ENCODE data around the gene MT1M. TPM values are rescaled to one million over a fixed set of nuclear protein-coding genes. Genes with fewer than 3 reads are reported as not detected.

The MT1M gene
- total RNA-seq, 1 experiment from 2014 or later: 1.8 TPM

DNA sequence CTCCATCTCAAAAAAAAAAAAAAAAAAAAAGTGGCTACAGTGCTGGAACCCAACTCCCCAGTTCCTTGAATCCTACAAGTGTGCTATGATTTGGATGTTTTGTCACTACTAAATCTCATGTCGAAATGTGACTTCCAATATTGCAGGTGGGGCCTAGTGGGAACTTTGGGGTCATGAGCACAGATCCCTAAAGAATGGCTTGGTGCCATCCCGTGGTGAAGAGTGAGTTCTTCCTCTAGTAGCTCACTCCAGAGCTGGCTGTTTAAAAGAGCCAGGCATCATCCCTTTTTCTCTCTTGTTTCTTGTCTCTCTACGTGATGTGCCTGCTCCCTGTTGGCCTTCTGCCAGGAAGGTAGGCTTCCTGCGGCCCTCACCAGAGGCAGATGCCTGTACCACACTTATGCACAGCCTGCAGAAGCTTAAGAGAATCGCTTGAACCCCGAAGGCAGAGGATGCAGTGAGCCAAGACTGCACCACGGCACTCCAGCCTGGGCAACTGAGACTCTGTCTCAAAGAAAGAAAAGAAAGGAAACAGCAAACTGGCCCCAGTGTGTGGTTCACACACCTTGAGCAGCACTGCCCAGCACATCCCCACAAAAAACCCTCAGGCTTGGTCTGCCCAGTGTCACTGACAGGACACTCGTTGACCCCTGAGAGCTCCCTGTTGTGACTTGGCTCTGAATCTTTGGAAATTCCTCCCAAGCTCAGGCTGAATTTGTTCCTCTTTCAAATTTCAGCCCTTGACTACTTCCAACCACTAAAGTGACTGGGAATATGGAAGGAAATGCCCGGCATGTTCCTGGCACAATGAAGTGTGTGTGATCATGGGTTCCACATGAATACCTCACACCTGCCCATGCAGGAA, 3.7 kb upstream of the MT1M start:
- peaks cover 13% of the 10 kb centered on the region for H3K4me1 ChIP-seq (ENCODE audit: control insufficient read depth, insufficient read depth, low read length)
- DNase-seq (ENCODE audit: low read depth, low spot score) (no peak), ATAC-seq (no peak)
- CTCF ChIA-PET: interaction anchor here (0.7 kb wide), 1 partner anchor 27 kb away, joined by 8 read pairs; no protein-coding TSS in a partner anchor
- in situ Hi-C loops (cut with HindIII; ENCODE audit: low pct_unique_long_range_greater_than_20kb, low sequenced_read_pairs) (no loop called here), intact Hi-C loops (cut with micrococcal nuclease; ENCODE audit: unreplicated experiment) (no loop called here)
- no peaks in the 10 kb centered on the region for H3K9me3 ChIP-seq (ENCODE audit: control insufficient read depth, insufficient read depth, low read depth, low read length)
- no peak overlapping the region for H3K27ac ChIP-seq (ENCODE audit: low read length)
- BruUV-seq (replicated peaks): no TSS peak
- TF ChIP-seq, protein P1, sequence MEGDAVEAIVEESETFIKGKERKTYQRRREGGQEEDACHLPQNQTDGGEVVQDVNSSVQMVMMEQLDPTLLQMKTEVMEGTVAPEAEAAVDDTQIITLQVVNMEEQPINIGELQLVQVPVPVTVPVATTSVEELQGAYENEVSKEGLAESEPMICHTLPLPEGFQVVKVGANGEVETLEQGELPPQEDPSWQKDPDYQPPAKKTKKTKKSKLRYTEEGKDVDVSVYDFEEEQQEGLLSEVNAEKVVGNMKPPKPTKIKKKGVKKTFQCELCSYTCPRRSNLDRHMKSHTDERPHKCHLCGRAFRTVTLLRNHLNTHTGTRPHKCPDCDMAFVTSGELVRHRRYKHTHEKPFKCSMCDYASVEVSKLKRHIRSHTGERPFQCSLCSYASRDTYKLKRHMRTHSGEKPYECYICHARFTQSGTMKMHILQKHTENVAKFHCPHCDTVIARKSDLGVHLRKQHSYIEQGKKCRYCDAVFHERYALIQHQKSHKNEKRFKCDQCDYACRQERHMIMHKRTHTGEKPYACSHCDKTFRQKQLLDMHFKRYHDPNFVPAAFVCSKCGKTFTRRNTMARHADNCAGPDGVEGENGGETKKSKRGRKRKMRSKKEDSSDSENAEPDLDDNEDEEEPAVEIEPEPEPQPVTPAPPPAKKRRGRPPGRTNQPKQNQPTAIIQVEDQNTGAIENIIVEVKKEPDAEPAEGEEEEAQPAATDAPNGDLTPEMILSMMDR (IDR thresholded peaks at IDR 0.05): no peak; the same call in 1 of the 2 replicates
- TF ChIP-seq, protein P2, sequence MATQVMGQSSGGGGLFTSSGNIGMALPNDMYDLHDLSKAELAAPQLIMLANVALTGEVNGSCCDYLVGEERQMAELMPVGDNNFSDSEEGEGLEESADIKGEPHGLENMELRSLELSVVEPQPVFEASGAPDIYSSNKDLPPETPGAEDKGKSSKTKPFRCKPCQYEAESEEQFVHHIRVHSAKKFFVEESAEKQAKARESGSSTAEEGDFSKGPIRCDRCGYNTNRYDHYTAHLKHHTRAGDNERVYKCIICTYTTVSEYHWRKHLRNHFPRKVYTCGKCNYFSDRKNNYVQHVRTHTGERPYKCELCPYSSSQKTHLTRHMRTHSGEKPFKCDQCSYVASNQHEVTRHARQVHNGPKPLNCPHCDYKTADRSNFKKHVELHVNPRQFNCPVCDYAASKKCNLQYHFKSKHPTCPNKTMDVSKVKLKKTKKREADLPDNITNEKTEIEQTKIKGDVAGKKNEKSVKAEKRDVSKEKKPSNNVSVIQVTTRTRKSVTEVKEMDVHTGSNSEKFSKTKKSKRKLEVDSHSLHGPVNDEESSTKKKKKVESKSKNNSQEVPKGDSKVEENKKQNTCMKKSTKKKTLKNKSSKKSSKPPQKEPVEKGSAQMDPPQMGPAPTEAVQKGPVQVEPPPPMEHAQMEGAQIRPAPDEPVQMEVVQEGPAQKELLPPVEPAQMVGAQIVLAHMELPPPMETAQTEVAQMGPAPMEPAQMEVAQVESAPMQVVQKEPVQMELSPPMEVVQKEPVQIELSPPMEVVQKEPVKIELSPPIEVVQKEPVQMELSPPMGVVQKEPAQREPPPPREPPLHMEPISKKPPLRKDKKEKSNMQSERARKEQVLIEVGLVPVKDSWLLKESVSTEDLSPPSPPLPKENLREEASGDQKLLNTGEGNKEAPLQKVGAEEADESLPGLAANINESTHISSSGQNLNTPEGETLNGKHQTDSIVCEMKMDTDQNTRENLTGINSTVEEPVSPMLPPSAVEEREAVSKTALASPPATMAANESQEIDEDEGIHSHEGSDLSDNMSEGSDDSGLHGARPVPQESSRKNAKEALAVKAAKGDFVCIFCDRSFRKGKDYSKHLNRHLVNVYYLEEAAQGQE (IDR thresholded peaks at IDR 0.05; ENCODE audit: insufficient read depth in 1 of 2, low read depth in 2 of 2, low read length in 1 of 2): no peak
- no peak for TF ChIP-seq POLR2AphosphoS5 (IDR thresholded peaks at IDR 0.05; ENCODE audit: low read depth, low read length)
- H3K36me3 ChIP-seq (ENCODE audit: control insufficient read depth, insufficient read depth, low read length): no peaks in the 10 kb centered on the region; the same call in 1 of the 2 replicates
- H3K27me3 ChIP-seq (ENCODE audit: control insufficient read depth, insufficient read depth, low read length): no peaks in the 10 kb centered on the region
- POLR2A ChIA-PET: interaction anchor here (0.5 kb wide), 1 partner anchor 44 kb away, joined by 3 read pairs; no protein-coding TSS in a partner anchor
- H3K4me3 ChIP-seq (ENCODE audit: low read depth in 2 of 2, low read length in 2 of 2): no peak overlapping the region

DNA sequence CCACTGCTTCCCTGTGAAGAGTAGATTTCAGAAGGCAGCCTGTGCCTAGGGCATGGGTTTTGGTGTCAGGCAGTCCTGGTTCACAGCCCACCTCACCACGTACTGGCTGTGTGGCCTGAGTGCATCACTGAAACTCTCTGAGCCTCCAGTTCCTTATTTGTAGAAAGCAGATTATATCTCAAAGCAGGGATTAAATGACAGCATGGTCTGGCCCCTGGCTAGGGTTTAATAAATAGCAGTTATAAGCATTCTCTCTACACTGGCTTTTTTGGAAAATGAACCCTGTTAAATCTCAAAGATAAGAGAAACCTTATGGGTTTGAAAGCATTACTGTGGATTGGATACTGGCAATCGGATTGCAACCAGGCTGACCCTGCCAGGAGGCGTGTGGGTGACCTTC, 2.9 kb upstream of the MT1M start:
- ChIA-PET CTCF (no interaction called here), POLR2A (interaction anchor here (0.5 kb wide), 1 partner anchor 43 kb away, joined by 3 read pairs; no protein-coding TSS in a partner anchor)
- Histone ChIP-seq H3K27ac (ENCODE audit: low read length) (no peak overlapping the region), H3K36me3 (ENCODE audit: control insufficient read depth, insufficient read depth, low read length) (no peaks in the 10 kb centered on the region; the same call in 1 of the 2 replicates), H3K27me3 (ENCODE audit: control insufficient read depth, insufficient read depth, low read length) (no peaks in the 10 kb centered on the region), H3K4me1 (ENCODE audit: control insufficient read depth, insufficient read depth, low read length) (peaks cover 13% of the 10 kb centered on the region), H3K9me3 (ENCODE audit: control insufficient read depth, insufficient read depth, low read depth, low read length) (no peaks in the 10 kb centered on the region), H3K4me3 (ENCODE audit: low read depth in 2 of 2, low read length in 2 of 2) (no peak overlapping the region)
- ATAC-seq: no peak
- no peak for DNase-seq (ENCODE audit: low read depth, low spot score)
- in situ Hi-C loops (cut with HindIII; ENCODE audit: low pct_unique_long_range_greater_than_20kb, low sequenced_read_pairs) (no loop called here), intact Hi-C loops (cut with micrococcal nuclease; ENCODE audit: unreplicated experiment) (no loop called here)
- TF ChIP-seq TCF7L2 (IDR thresholded peaks at IDR 0.05; ENCODE audit: low read depth, low read length): no peak
- no peak for TF ChIP-seq POLR2AphosphoS5 (IDR thresholded peaks at IDR 0.05; ENCODE audit: low read depth, low read length)
- TF ChIP-seq SIN3A (IDR thresholded peaks at IDR 0.05; ENCODE audit: borderline replicate concordance, insufficient read depth, low read depth, low read length): no peak
- TF ChIP-seq, protein P2 (IDR thresholded peaks at IDR 0.05; ENCODE audit: insufficient read depth in 1 of 2, low read depth in 2 of 2, low read length in 1 of 2): no peak
- TF ChIP-seq, protein P1 (IDR thresholded peaks at IDR 0.05): no peak
- no TSS peak for BruUV-seq (replicated peaks)

Data from Panc1 (cell line).